Psoas muscle (tissue), 8 donors: ENCODE measurements around the gene GFAP. TPM values are rescaled to one million over a fixed set of nuclear protein-coding genes. Genes with fewer than 3 reads are reported as not detected.
A peak's percentile ranks its signal among the peaks of the same experiment; 100 is the strongest.

ENCODE experiments used
- ATAC-seq, 4 donors: fragments of 200-7000 bp; cut with Tn5 transposase; one replicate each; pipeline ENCODE4 v1.9.1; 2020; ENCODE audit warnings: moderate library complexity in 3 of 4, mild to moderate bottlenecking in 2 of 4
- DNase-seq, 2 donors: peaks; one replicate each; pipeline ENCODE4 v3.0.0-alpha.2; 2020
- H3K27ac ChIP-seq: fragments of 200-600 bp; one replicate; pipeline ENCODE4 v1.8.0; 2022
- H3K27me3 ChIP-seq, 3 donors: fragments of 200-600 bp in 1 of 3; one replicate each; pipeline versions ENCODE4 v1.6.1 to v1.8.0; 2013 to 2022; ENCODE audit warnings: low read length in 2 of 3, mild to moderate bottlenecking in 2 of 3, moderate library complexity in 1 of 3; ENCODE audit not compliant: insufficient read depth in 3 of 3
- H3K36me3 ChIP-seq, 2 donors: fragments of 200-600 bp in 1 of 2; one replicate each; pipeline versions ENCODE4 v1.6.1 to v1.8.0; 2013 to 2022; ENCODE audit warnings: low read depth in 1 of 2, mild to moderate bottlenecking in 1 of 2, moderate library complexity in 1 of 2; ENCODE audit not compliant: insufficient read depth in 1 of 2
- H3K4me1 ChIP-seq: fragments of 200-600 bp; one replicate; pipeline ENCODE4 v1.8.0; 2022
- H3K4me3 ChIP-seq: fragments of 200-600 bp; one replicate; pipeline ENCODE4 v1.8.0; 2022; ENCODE audit warnings: mild to moderate bottlenecking
- H3K9me3 ChIP-seq: fragments of 200-600 bp; one replicate; pipeline ENCODE4 v1.8.0; 2022
- CTCF ChIP-seq: fragments of 200-600 bp; IDR thresholded peaks from one replicate; pipeline ENCODE4 v1.8.0; 2022; ENCODE audit warnings: antibody characterized with exemption
- WGBS, 3 donors: extraction: QIAGEN DNeasy Blood & Tissue Kit; methylation state at CpG; one replicate each; pipeline versions ENCODE4 v1.1.6 to v1.1.7; 2013; 5-methylcytosine and 5-hydroxymethylcytosine counted together
- intact Hi-C, 2 donors: fragments of 100-400 bp; cut with DNase I; formaldehyde crosslinking; loops; one replicate each; pipeline versions ENCODE4 v1.11.0 to v1.14.2; 2022
- polyA plus RNA-seq, 3 donors: library from polyadenylated mRNA; stranded (reverse); fragments of 200-250 nt; gene quantifications; one replicate each; pipeline ENCODE4 v1.2.3, GENCODE V29; 2013
- total RNA-seq, 4 donors: library from RNA; stranded (reverse); fragmentation: NEBNext Ultra II Directional in 2 of 4; extraction: Animal tissue kit (Norgen Biotek cat#: 25700) in 2 of 4; gene quantifications; one replicate each; pipeline versions ENCODE4 v1.2.1 to v1.2.4, GENCODE V29; 2021 to 2023
- donor health status: healthy with polysubstance abuse.
- donor health status: DM: no; HTN: no; CAD: no; lungs with moderate emphysema.
- donor health status: Bipolar disorder and iron deficiency.
- donor health status: healthy.
- donor health status: DM: yes; HTN: yes; CAD: no.
- donor health status: DM: no; HTN: no; CAD: no.
- donor health status: DM: no; HTN: no; CAD: no.
- donor health status: DM: yes; HTN: yes; CAD: no.

GFAP gene
- total and polyA plus RNA-seq, 7 donors: 0.11 to 0.54 (median 0.43) TPM; not detected in 3

GRCh38 chr17:44865231-44865660 is 50.1 kb downstream of the GFAP start:
- DNase-seq (peak; percentile 40 to 66), ATAC-seq (peak; percentile 70 to 84 (median 71))
- 55 to 64% (median 56%) methylated on average over 1 of the region's 1 CpG for WGBS, 3 donors
- Histone ChIP-seq H3K9me3 (no peaks in the 10 kb centered on the region), H3K36me3 (peaks cover 22 to 96% of the 10 kb centered on the region in 2 donors), H3K27ac (no peak overlapping the region), H3K27me3 (no peaks in the 10 kb centered on the region), H3K4me1 (no peaks in the 10 kb centered on the region), H3K4me3 (no peak overlapping the region)
- intact Hi-C loops: loop anchor here (1.0 to 2.0 kb wide), 2 partner anchors 90 kb away; no protein-coding TSS in a partner anchor
- TF ChIP-seq CTCF: peak; percentile 80

- DNase-seq (no peak), ATAC-seq (peak in 1 of 4 donors; percentile 16)
- Histone ChIP-seq H3K4me3 (no peak overlapping the region), H3K27ac (no peak overlapping the region), H3K9me3 (no peaks in the 10 kb centered on the region), H3K4me1 (no peaks in the 10 kb centered on the region), H3K27me3 (no peaks in the 10 kb centered on the region), H3K36me3 (peaks cover 23 to 96% of the 10 kb centered on the region in 2 donors)
- TF ChIP-seq CTCF: no peak
- intact Hi-C loops: loop anchor here (1.0 to 2.0 kb wide), 2 partner anchors 90 kb away; no protein-coding TSS in a partner anchor
- 64 to 74% (median 70%) methylated on average over 10 of the region's 10 CpGs for WGBS, 3 donors
Observed at GRCh38 chr17:44864831-44865230, 50.5 kb downstream of the GFAP start.

- no peak for ATAC-seq
- 83 to 89% (median 86%) methylated on average over 12 of the region's 12 CpGs for WGBS, 3 donors
- no peaks in the 10 kb centered on the region for H3K27me3 ChIP-seq
- intact Hi-C loops: no loop called here
- no peak for DNase-seq
- TF ChIP-seq CTCF: no peak
- H3K4me1 ChIP-seq: no peaks in the 10 kb centered on the region
- H3K36me3 ChIP-seq: peaks cover 20 to 96% of the 10 kb centered on the region in 2 donors
- H3K4me3 ChIP-seq: no peak overlapping the region
- H3K27ac ChIP-seq: no peak overlapping the region
- no peaks in the 10 kb centered on the region for H3K9me3 ChIP-seq
Observed at GRCh38 chr17:44863061-44863918, 52.0 kb downstream of the GFAP start.

- WGBS, 3 donors: 84 to 86% (median 85%) methylated on average over 9 of the region's 9 CpGs
- no peak for ATAC-seq
- DNase-seq: no peak
Observed at GRCh38 chr17:44862278-44862914, 52.9 kb downstream of the GFAP start.

More at GRCh38 chr17:44862278-44862914, 52.9 kb downstream of the GFAP start:
- Histone ChIP-seq H3K4me1 (no peaks in the 10 kb centered on the region), H3K36me3 (peaks cover 20 to 96% of the 10 kb centered on the region in 2 donors), H3K27ac (no peak overlapping the region), H3K9me3 (no peaks in the 10 kb centered on the region), H3K4me3 (no peak overlapping the region), H3K27me3 (no peaks in the 10 kb centered on the region)
- TF ChIP-seq CTCF: no peak
- intact Hi-C loops: no loop called here
